Left lung (tissue), 10 donors: Measurements from ENCODE around the gene CREB5. TPM values are rescaled to one million over a fixed set of nuclear protein-coding genes. Genes with fewer than 3 reads are reported as not detected.
"Not testable (repeated sequence)": the region's sequence is repeated elsewhere in the genome, so short reads cannot be mapped to it uniquely, and the experiment has no call there.

Source experiments
- ATAC-seq: fragments of 200-7000 bp; cut with Tn5 transposase; one replicate; pipeline ENCODE4 v1.9.1; 2020; ENCODE audit warnings: moderate library complexity
- DNase-seq, 4 donors: peaks; one replicate each; pipeline ENCODE4 v3.0.0-alpha.2; 2013 to 2020
- H3K27ac ChIP-seq, 2 donors: fragments of 200-600 bp; sonication (generic) in 1 of 2; one replicate each; pipeline versions ENCODE4 v1.5.0 to v1.8.0; 2020 to 2021
- H3K27me3 ChIP-seq, 2 donors: fragments of 200-600 bp; sonication (generic) in 1 of 2; one replicate each; pipeline versions ENCODE4 v1.5.0 to v1.8.0; 2020 to 2021
- H3K36me3 ChIP-seq, 2 donors: fragments of 200-600 bp; sonication (generic) in 1 of 2; one replicate each; pipeline versions ENCODE4 v1.5.0 to v1.8.0; 2020 to 2021
- H3K4me1 ChIP-seq, 2 donors: fragments of 200-600 bp; one replicate each; pipeline ENCODE4 v1.8.0; 2021
- H3K4me3 ChIP-seq, 2 donors: fragments of 200-600 bp; sonication (generic) in 1 of 2; one replicate each; pipeline versions ENCODE4 v1.5.0 to v1.8.0; 2020 to 2021; ENCODE audit warnings: mild to moderate bottlenecking in 1 of 2
- H3K9me3 ChIP-seq, 2 donors: fragments of 200-600 bp; sonication (generic) in 1 of 2; one replicate each; pipeline versions ENCODE4 v1.5.0 to v1.8.0; 2020 to 2021
- CTCF ChIP-seq, 2 donors: fragments of 200-600 bp; sonication (generic) in 1 of 2; IDR thresholded peaks; one replicate each; pipeline versions ENCODE4 v1.5.0 to v1.8.0; 2021; ENCODE audit warnings: antibody characterized with exemption in 2 of 2
- intact Hi-C, 2 donors: fragments of 100-400 bp; cut with DNase I; formaldehyde crosslinking; loops; one replicate each; pipeline versions ENCODE4 v1.11.2 to v1.14.2; 2022
- polyA plus RNA-seq, 6 donors: library from polyadenylated mRNA; unstranded; fragments of 120-200 nt; gene quantifications; one replicate each; pipeline ENCODE4 v1.2.1, GENCODE V29; 2013; ENCODE audit not compliant: insufficient read length in 6 of 6
- total RNA-seq, 2 donors: library from RNA; stranded (reverse); fragmentation: NEBNext Ultra II Directional; extraction: Animal tissue kit (Norgen Biotek cat#: 25700); gene quantifications; one replicate each; pipeline ENCODE4 v1.2.1, GENCODE V29; 2021
- donor health status: DM: no; HTN: yes; CAD: no.
- donor health status: DM: no; HTN: no; CAD: no.

The CREB5 gene
- total and polyA plus RNA-seq, 8 donors, result 6.6 to 19.9 (median 15.7) TPM

- intact Hi-C loops, result loop anchor here in 1 of 2 donors (10.0 kb wide), 2 partner anchors 233 to 463 kb away; no protein-coding TSS in a partner anchor
- no peak for TF ChIP-seq CTCF (IDR thresholded peaks at IDR 0.05)
- H3K36me3 ChIP-seq, result no peaks in the 10 kb centered on the region
- no peaks in the 10 kb centered on the region for H3K9me3 ChIP-seq
- no peaks in the 10 kb centered on the region for H3K4me1 ChIP-seq
- DNase-seq (no peak), ATAC-seq (no peak)
- no peak overlapping the region for H3K4me3 ChIP-seq
- H3K27ac ChIP-seq, result no peak overlapping the region
- H3K27me3 ChIP-seq, result peaks cover 0 to 9% of the 10 kb centered on the region in 2 donors
These were observed 20.0 kb upstream of the CREB5 start for GRCh38 chr7:28392289-28392688.

- intact Hi-C loops, result loop anchor here in 1 of 2 donors (10.0 kb wide), 2 partner anchors 229 to 459 kb away; no protein-coding TSS in a partner anchor
- H3K9me3 ChIP-seq, result no peaks in the 10 kb centered on the region
- ATAC-seq, result no peak
- H3K4me1 ChIP-seq, result no peaks in the 10 kb centered on the region
- no peaks in the 10 kb centered on the region for H3K36me3 ChIP-seq
- TF ChIP-seq CTCF (IDR thresholded peaks at IDR 0.05), result no peak
- no peak overlapping the region for H3K4me3 ChIP-seq
- H3K27ac ChIP-seq, result no peak overlapping the region
- peaks cover 0 to 2% of the 10 kb centered on the region in 2 donors for H3K27me3 ChIP-seq
- DNase-seq, result no peak
These were observed 16.9 kb upstream of the CREB5 start for GRCh38 chr7:28395404-28395803.

GRCh38 chr7:28395831-28396230 lies 16.5 kb upstream of the CREB5 start:
- DNase-seq (peak in 1 of 4 donors; percentile 9), ATAC-seq (no peak)
- Histone ChIP-seq H3K4me3 (no peak overlapping the region), H3K9me3 (no peaks in the 10 kb centered on the region), H3K27ac (no peak overlapping the region), H3K4me1 (no peaks in the 10 kb centered on the region), H3K36me3 (no peaks in the 10 kb centered on the region), H3K27me3 (no peaks in the 10 kb centered on the region)
- no peak for TF ChIP-seq CTCF (IDR thresholded peaks at IDR 0.05)
- intact Hi-C loops, result loop anchor here in 1 of 2 donors (10.0 kb wide), 2 partner anchors 229 to 459 kb away; no protein-coding TSS in a partner anchor

- no peaks in the 10 kb centered on the region for H3K4me1 ChIP-seq
- H3K27me3 ChIP-seq, result no peaks in the 10 kb centered on the region
- DNase-seq, result peak in 1 of 4 donors; percentile 13
- no peak for TF ChIP-seq CTCF (IDR thresholded peaks at IDR 0.05)
- H3K27ac ChIP-seq, result no peak overlapping the region
- intact Hi-C loops, result loop anchor here in 1 of 2 donors (10.0 kb wide), 2 partner anchors 228 to 458 kb away; no protein-coding TSS in a partner anchor
- ATAC-seq, result no peak
- H3K36me3 ChIP-seq, result no peaks in the 10 kb centered on the region
- no peaks in the 10 kb centered on the region for H3K9me3 ChIP-seq
- no peak overlapping the region for H3K4me3 ChIP-seq
These were observed 15.2 kb upstream of the CREB5 start for GRCh38 chr7:28397141-28397540.

GRCh38 chr7:28400838-28401360 lies 11.4 kb upstream of the CREB5 start:
- H3K4me1 ChIP-seq, result peaks cover 0 to 1% of the 10 kb centered on the region in 2 donors
- no peaks in the 10 kb centered on the region for H3K9me3 ChIP-seq
- no peak overlapping the region for H3K4me3 ChIP-seq
- DNase-seq (no peak), ATAC-seq (no peak)
- peaks cover 0 to 1% of the 10 kb centered on the region in 2 donors for H3K27me3 ChIP-seq
- no peak for TF ChIP-seq CTCF (IDR thresholded peaks at IDR 0.05)
- H3K27ac ChIP-seq, result no peak overlapping the region
- intact Hi-C loops, result no loop called here
- H3K36me3 ChIP-seq, result no peaks in the 10 kb centered on the region

- intact Hi-C loops, H3K36me3 ChIP-seq, H3K4me3 ChIP-seq, DNase-seq, H3K27ac ChIP-seq, H3K9me3 ChIP-seq, H3K27me3 ChIP-seq, ATAC-seq, H3K4me1 ChIP-seq: not testable (repeated sequence)
These were observed 10.8 kb upstream of the CREB5 start for GRCh38 chr7:28401567-28401966.
